ENCODE data around the gene SMIM3. TPM values are rescaled to one million over a fixed set of nuclear protein-coding genes. Genes with fewer than 3 reads are reported as not detected.
"Not testable (repeated sequence)": the region's sequence is repeated elsewhere in the genome, so short reads cannot be mapped to it uniquely, and the experiment has no call there.

The SMIM3 gene
- total and polyA plus RNA-seq, 2 donors (not counting 1 experiment from before 2014, with no cell fraction given): 59.9 to 69.9 TPM

- Histone ChIP-seq H3K27me3 (ENCODE audit: control insufficient read depth, insufficient read depth, low read length) (no peaks in the 10 kb centered on the region), H3K4me3 (replicated peaks in 1 of 4; ENCODE audit: control extremely low read depth in 1 of 4, insufficient read depth in 1 of 4, low read depth in 3 of 4, low read length in 4 of 4) (no peak overlapping the region), H3K4me1 (ENCODE audit: control insufficient read depth, extremely low read depth, insufficient read depth, low read length) (no peaks in the 10 kb centered on the region), H2AFZ (ENCODE audit: low read length) (no peak overlapping the region), H3K4me2 (ENCODE audit: extremely low read depth, insufficient read depth, low read length) (no peak overlapping the region), H3K36me3 (ENCODE audit: control insufficient read depth, insufficient read depth, low read length) (peaks cover 8% of the 10 kb centered on the region), H3K79me2 (ENCODE audit: control insufficient read depth, insufficient read depth, low read length) (peaks cover 38% of the 10 kb centered on the region), H3K27ac (ENCODE audit: insufficient read depth, low read length) (no peak overlapping the region), H3K9me3 (ENCODE audit: control insufficient read depth, insufficient read depth, low read depth, low read length) (no peaks in the 10 kb centered on the region), H4K20me1 (ENCODE audit: control insufficient read depth, extremely low read depth, insufficient read depth, low read length) (no peaks in the 10 kb centered on the region), H3K9ac (ENCODE audit: insufficient read depth, low read length) (no peak overlapping the region)
- no peak for DNase-seq (ENCODE audit: low read depth in 2 of 2)
- no peak for TF ChIP-seq EZH2 (IDR thresholded peaks at IDR 0.05; ENCODE audit: low read length, missing control alignments)
These were observed 43.8 kb upstream of the SMIM3 start for GRCh38 chr5:150734579-150735384.

DNA sequence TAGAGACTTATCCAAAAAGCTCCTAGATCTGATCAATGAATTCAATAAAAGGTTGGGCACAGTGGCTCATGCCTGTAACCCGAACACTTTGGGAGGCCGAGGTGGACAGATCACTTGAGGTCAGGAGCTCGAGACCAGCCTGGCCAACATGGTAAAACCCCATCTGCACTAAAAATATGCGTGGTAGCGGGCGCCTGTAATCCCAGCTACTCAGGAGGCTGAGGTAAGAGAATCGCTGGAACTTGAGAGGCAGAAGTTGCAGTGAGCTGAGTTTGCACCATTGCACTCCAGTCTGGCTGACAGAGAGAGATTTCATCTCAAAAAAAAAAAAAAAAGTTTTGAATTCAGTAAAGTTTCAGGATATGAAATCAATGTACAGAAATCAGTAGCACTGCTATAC is 39.7 kb upstream of the SMIM3 start:
- no peak overlapping the region for H3K4me3 ChIP-seq (replicated peaks in 1 of 4; ENCODE audit: control extremely low read depth in 1 of 4, insufficient read depth in 1 of 4, low read depth in 3 of 4, low read length in 4 of 4)
- peaks cover 44% of the 10 kb centered on the region for H3K79me2 ChIP-seq (ENCODE audit: control insufficient read depth, insufficient read depth, low read length)
- no peak for DNase-seq (ENCODE audit: low read depth in 2 of 2)
- no peaks in the 10 kb centered on the region for H3K4me1 ChIP-seq (ENCODE audit: control insufficient read depth, extremely low read depth, insufficient read depth, low read length)
- no peak overlapping the region for H3K4me2 ChIP-seq (ENCODE audit: extremely low read depth, insufficient read depth, low read length)
- TF ChIP-seq, protein P1, sequence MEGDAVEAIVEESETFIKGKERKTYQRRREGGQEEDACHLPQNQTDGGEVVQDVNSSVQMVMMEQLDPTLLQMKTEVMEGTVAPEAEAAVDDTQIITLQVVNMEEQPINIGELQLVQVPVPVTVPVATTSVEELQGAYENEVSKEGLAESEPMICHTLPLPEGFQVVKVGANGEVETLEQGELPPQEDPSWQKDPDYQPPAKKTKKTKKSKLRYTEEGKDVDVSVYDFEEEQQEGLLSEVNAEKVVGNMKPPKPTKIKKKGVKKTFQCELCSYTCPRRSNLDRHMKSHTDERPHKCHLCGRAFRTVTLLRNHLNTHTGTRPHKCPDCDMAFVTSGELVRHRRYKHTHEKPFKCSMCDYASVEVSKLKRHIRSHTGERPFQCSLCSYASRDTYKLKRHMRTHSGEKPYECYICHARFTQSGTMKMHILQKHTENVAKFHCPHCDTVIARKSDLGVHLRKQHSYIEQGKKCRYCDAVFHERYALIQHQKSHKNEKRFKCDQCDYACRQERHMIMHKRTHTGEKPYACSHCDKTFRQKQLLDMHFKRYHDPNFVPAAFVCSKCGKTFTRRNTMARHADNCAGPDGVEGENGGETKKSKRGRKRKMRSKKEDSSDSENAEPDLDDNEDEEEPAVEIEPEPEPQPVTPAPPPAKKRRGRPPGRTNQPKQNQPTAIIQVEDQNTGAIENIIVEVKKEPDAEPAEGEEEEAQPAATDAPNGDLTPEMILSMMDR (conservative IDR thresholded peaks at IDR 0.05 in 1 of 2, IDR thresholded peaks at IDR 0.05 in 1 of 2; ENCODE audit: low read depth in 1 of 2, low read length in 2 of 2): no peak
- TF ChIP-seq EZH2 (IDR thresholded peaks at IDR 0.05; ENCODE audit: low read length, missing control alignments): no peak
- no peaks in the 10 kb centered on the region for H3K36me3 ChIP-seq (ENCODE audit: control insufficient read depth, insufficient read depth, low read length)
- no peaks in the 10 kb centered on the region for H3K27me3 ChIP-seq (ENCODE audit: control insufficient read depth, insufficient read depth, low read length)
- H4K20me1 ChIP-seq (ENCODE audit: control insufficient read depth, extremely low read depth, insufficient read depth, low read length): no peaks in the 10 kb centered on the region
- H3K9me3 ChIP-seq (ENCODE audit: control insufficient read depth, insufficient read depth, low read depth, low read length): no peaks in the 10 kb centered on the region
- H2AFZ ChIP-seq (ENCODE audit: low read length): no peak overlapping the region
- no peak overlapping the region for H3K27ac ChIP-seq (ENCODE audit: insufficient read depth, low read length)
- H3K9ac ChIP-seq (ENCODE audit: insufficient read depth, low read length): no peak overlapping the region

GRCh38 chr5:150740992-150741391 is 37.6 kb upstream of the SMIM3 start:
- no peak overlapping the region for H3K4me3 ChIP-seq (replicated peaks in 1 of 4; ENCODE audit: control extremely low read depth in 1 of 4, insufficient read depth in 1 of 4, low read depth in 3 of 4, low read length in 4 of 4)
- TF ChIP-seq EZH2 (IDR thresholded peaks at IDR 0.05; ENCODE audit: low read length, missing control alignments): no peak
- TF ChIP-seq, protein P1 (conservative IDR thresholded peaks at IDR 0.05 in 1 of 2, IDR thresholded peaks at IDR 0.05 in 1 of 2; ENCODE audit: low read depth in 1 of 2, low read length in 2 of 2): no peak
- H3K9ac ChIP-seq (ENCODE audit: insufficient read depth, low read length): no peak overlapping the region
- H2AFZ ChIP-seq (ENCODE audit: low read length): no peak overlapping the region
- no peaks in the 10 kb centered on the region for H3K4me1 ChIP-seq (ENCODE audit: control insufficient read depth, extremely low read depth, insufficient read depth, low read length)
- H3K79me2 ChIP-seq (ENCODE audit: control insufficient read depth, insufficient read depth, low read length): peaks cover 30% of the 10 kb centered on the region
- H3K4me2 ChIP-seq (ENCODE audit: extremely low read depth, insufficient read depth, low read length): no peak overlapping the region
- DNase-seq (ENCODE audit: low read depth in 2 of 2): no peak
- H3K36me3 ChIP-seq (ENCODE audit: control insufficient read depth, insufficient read depth, low read length): no peaks in the 10 kb centered on the region
- H3K27me3 ChIP-seq (ENCODE audit: control insufficient read depth, insufficient read depth, low read length): no peaks in the 10 kb centered on the region
- H3K9me3 ChIP-seq (ENCODE audit: control insufficient read depth, insufficient read depth, low read depth, low read length): no peaks in the 10 kb centered on the region
- H4K20me1 ChIP-seq (ENCODE audit: control insufficient read depth, extremely low read depth, insufficient read depth, low read length): no peaks in the 10 kb centered on the region
- H3K27ac ChIP-seq (ENCODE audit: insufficient read depth, low read length): no peak overlapping the region

GRCh38 chr5:150742455-150743141 is 36.0 kb upstream of the SMIM3 start:
- H3K27ac ChIP-seq (ENCODE audit: insufficient read depth, low read length); DNase-seq (ENCODE audit: low read depth in 2 of 2); H3K36me3 ChIP-seq (ENCODE audit: control insufficient read depth, insufficient read depth, low read length); H3K27me3 ChIP-seq (ENCODE audit: control insufficient read depth, insufficient read depth, low read length); H3K4me3 ChIP-seq (replicated peaks in 1 of 4; ENCODE audit: control extremely low read depth in 1 of 4, insufficient read depth in 1 of 4, low read depth in 3 of 4, low read length in 4 of 4); H4K20me1 ChIP-seq (ENCODE audit: control insufficient read depth, extremely low read depth, insufficient read depth, low read length); H2AFZ ChIP-seq (ENCODE audit: low read length); H3K4me1 ChIP-seq (ENCODE audit: control insufficient read depth, extremely low read depth, insufficient read depth, low read length); H3K4me2 ChIP-seq (ENCODE audit: extremely low read depth, insufficient read depth, low read length); H3K9me3 ChIP-seq (ENCODE audit: control insufficient read depth, insufficient read depth, low read depth, low read length); H3K9ac ChIP-seq (ENCODE audit: insufficient read depth, low read length): not testable (repeated sequence)
- H3K79me2 ChIP-seq (ENCODE audit: control insufficient read depth, insufficient read depth, low read length): peaks cover 20% of the 10 kb centered on the region

GRCh38 chr5:150743142-150743488 is 35.4 kb upstream of the SMIM3 start:
- not testable (repeated sequence) for H3K27ac ChIP-seq (ENCODE audit: insufficient read depth, low read length); DNase-seq (ENCODE audit: low read depth in 2 of 2); H3K4me3 ChIP-seq (replicated peaks in 1 of 4; ENCODE audit: control extremely low read depth in 1 of 4, insufficient read depth in 1 of 4, low read depth in 3 of 4, low read length in 4 of 4); H3K9ac ChIP-seq (ENCODE audit: insufficient read depth, low read length); H3K4me2 ChIP-seq (ENCODE audit: extremely low read depth, insufficient read depth, low read length); H2AFZ ChIP-seq (ENCODE audit: low read length); H3K4me1 ChIP-seq (ENCODE audit: control insufficient read depth, extremely low read depth, insufficient read depth, low read length); H3K36me3 ChIP-seq (ENCODE audit: control insufficient read depth, insufficient read depth, low read length); H4K20me1 ChIP-seq (ENCODE audit: control insufficient read depth, extremely low read depth, insufficient read depth, low read length); H3K27me3 ChIP-seq (ENCODE audit: control insufficient read depth, insufficient read depth, low read length); H3K9me3 ChIP-seq (ENCODE audit: control insufficient read depth, insufficient read depth, low read depth, low read length)
- H3K79me2 ChIP-seq (ENCODE audit: control insufficient read depth, insufficient read depth, low read length): peaks cover 16% of the 10 kb centered on the region

All from fibroblast of lung (primary cell).